ENCODE measurements around the gene BAHCC1.
A peak's percentile ranks its signal among the peaks of the same experiment; 100 is the strongest.

The BAHCC1 gene

GRCh38 chr17:81428121-81428515 lies 32.9 kb downstream of the BAHCC1 start:
- DNase-seq = no peak

- no peak for DNase-seq
Observed at GRCh38 chr17:81428516-81428915, 33.3 kb downstream of the BAHCC1 start.

- DNase-seq = no peak
Observed at GRCh38 chr17:81428948-81429774, 33.9 kb downstream of the BAHCC1 start.

- no peak for DNase-seq
Observed at GRCh38 chr17:81429821-81430551, 34.7 kb downstream of the BAHCC1 start.

GRCh38 chr17:81431545-81432482 lies 36.6 kb downstream of the BAHCC1 start:
- no peak for DNase-seq

DNA sequence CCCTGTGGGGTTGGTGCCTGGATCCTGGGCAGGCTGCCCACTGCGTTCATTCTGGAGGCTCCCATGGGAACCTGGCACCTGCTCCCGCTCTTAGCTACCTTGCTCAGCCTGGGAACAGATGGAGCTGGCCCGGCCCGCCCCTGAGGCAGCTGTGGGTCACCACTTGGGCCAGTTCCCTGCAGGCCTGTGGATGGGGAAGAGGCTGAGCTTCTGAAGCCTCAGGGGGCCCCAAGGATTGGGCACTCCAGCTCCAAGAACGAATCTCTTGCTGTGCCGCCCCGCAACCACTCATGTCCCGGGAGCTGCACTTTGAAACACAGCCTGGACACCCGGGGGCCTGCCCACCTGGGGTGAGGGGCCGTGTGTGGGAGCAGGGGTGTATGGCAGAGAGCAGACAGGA lies 37.7 kb downstream of the BAHCC1 start:
- no peak for DNase-seq

GRCh38 chr17:81433656-81434055 lies 38.4 kb downstream of the BAHCC1 start:
- DNase-seq = no peak

GRCh38 chr17:81434072-81434471 lies 38.8 kb downstream of the BAHCC1 start:
- no peak for DNase-seq

GRCh38 chr17:81434681-81435417 lies 39.6 kb downstream of the BAHCC1 start:
- DNase-seq = no peak

- no peak for DNase-seq
Observed at GRCh38 chr17:81435652-81436293, 40.5 kb downstream of the BAHCC1 start.

GRCh38 chr17:81436294-81436849 lies 41.1 kb downstream of the BAHCC1 start:
- DNase-seq = no peak

DNA sequence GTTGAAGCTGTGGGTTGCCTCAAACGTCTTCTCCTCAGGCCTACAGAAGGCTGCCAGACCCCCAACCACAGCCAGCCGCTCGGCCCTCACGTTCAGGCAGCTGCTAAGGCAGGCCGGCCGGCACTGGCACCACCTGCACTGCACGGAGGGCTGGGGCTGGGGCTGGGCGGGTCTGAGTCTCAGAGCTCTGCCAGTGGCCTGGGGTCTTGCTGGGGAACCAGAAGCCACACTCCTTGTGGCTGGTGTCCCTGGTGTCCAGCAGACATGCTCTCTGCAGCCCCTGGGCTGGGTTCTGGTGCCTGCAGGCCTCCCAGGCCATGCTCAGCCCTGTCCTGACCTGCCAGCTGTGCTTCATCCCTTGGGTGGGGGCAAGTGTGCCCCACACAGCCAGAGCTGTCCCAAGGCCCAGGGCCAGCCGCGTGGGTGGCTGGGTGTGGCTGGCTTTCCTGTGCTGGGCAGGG lies 42.0 kb downstream of the BAHCC1 start:
- no peak for DNase-seq

DNA sequence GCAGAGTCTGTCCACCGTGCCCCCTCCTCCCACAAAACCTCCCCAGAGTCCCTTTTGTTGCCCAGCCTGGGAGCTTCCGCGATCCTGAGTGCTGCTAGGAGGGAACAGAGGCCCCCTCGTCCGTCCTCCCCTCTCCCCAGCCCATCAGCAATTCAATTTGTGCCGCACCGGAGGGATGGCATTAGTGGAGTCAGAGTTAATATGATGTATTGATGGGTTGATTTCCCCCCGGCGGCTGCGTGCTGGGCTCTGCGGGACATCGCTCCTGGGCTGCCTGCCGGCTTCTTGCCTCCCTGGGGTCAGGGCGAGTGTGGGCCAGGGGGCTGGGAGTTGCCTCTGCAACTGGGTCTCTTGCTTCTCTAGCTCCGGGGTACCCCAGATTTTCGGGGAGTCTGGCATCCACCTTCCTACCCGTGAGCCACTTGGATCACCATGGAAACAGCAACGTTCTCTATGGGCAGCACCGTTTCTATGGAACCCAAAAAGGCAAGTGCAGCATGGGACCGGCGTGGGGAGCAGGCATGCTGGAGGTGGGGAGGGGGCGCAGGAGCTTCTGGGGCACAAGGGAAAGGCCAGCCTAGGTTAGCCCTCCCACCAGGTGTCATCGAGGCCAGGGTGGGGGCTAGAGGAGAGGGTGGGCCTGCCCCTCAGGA lies 42.9 kb downstream of the BAHCC1 start:
- no peak for DNase-seq

DNA sequence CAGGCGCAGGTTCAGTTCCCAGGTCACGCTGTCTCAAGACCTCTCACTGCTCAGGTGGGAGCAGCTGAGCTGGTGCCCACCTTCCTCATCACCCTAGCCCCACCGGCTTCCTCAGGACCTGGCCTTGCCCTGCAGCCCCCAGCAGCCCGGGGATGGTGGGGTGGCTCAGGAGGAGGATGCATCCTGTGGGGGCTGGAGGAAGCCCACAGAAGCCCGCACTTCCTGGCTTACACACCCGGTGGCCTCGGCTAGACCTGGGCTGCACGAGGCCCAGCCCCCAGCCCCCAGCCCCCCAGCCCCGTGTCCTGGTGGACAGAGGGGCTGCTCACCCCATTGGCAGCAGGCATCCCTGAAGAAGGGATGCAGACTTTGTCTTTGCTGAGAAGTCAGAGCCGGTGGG lies 43.4 kb downstream of the BAHCC1 start:
- DNase-seq = no peak

DNA sequence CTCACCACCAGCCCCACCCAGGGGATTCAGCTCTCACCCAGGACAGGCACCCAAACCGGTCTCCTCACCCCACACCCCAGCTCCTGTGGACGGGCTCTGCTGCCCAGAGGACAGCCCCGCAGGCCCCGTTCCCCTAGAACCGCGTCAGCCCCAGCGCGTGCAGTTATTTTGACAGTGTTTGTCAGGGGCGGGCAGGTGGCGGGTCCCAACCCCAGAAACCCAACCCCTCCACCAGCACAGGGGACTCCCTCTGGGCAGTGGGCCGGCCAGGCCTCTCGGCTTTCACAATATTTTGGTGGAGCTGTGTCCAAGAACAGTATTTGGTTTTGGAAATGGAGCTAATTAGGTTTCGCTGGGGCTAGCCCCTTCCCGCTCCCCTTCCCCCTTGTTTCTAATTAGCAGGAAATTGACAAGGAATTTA lies 44.8 kb downstream of the BAHCC1 start:
- no peak for DNase-seq

DNA sequence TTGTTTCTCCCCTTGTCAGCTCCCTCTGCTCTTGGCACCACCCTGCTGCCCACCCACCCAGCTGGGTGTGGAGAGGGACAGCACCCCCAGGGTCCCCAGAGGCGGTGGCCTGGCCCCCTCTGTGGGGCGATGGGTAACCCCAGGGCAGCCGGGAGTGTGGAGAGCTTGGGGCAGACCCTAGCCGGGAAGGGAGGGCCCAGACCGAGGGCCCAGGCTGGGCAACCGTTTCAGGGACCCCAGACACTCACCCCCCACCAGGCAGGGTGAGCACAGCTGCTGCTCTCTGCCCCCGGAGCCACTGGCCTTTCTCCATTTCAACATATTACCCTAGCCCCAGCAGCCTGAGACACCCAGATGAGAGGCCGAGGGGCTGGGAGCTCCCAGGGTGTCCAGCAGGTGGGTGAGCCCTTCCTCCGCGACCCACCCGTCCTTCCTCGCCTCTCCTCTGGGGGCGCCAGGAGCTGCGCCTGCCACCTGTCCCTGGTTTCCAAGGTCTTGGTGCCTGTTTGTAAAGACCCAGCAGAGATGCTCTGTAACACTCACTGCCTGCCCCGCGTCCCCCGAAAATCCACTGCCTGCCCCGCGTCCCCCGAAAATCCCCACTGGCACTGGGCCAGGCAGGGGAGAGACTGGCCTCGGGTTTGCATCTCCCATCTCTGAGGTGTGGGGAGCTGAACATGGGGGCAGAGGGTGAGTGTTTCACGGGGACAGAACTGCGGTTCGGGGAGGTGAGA lies 45.4 kb downstream of the BAHCC1 start:
- DNase-seq = peak in 1 of 2 donors; percentile 43

DNA sequence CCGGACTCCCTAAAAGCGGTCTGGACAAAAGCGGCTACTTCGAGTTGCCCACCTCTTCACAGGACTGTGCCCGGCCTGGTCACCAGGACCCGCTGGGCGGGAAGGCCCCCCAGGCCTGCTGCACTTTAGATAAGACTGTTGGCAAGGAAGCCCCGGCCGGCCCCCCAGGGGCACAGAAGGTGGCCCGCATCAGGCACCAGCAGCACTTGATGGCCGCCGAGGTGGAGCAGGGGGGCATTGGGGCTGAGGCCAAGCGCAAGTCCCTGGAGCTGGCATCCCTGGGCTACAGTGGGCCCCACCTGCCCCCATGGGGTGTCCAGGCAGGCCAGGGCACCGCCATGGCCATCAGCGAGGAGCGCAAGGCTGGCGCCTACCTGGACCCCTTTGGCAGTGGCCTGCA lies 47.5 kb downstream of the BAHCC1 start:
- DNase-seq = no peak

- DNase-seq = no peak
Observed at GRCh38 chr17:81443269-81443668, 48.0 kb downstream of the BAHCC1 start.

GRCh38 chr17:81444610-81445339 lies 49.5 kb downstream of the BAHCC1 start:
- no peak for DNase-seq

All from stimulated activated CD4-positive, alpha-beta T cell treated with anti-CD3 and anti-CD28 coated beads, Interleukin-2, amount 100 ng/mL, for 24 hours (primary cell).